DND-41 (cell line): ENCODE measurements around the gene TSPAN18.

Experiments used
- ATAC-seq: fragments of 200-7000 bp; cut with Tn5 transposase; 3 replicates; pipeline ENCODE4 v1.9.1; 2021; ENCODE audit warnings: low read depth; ENCODE audit not compliant: insufficient read depth
- DNase-seq: peaks from one replicate; pipeline ENCODE4 v3.0.0-alpha.2; 2020
- H2AFZ ChIP-seq: 2 replicates; pipeline ENCODE4 v1.6.0; 2012; ENCODE audit warnings: low read depth, low read length
- H3K27ac ChIP-seq: 2 replicates; pipeline ENCODE4 v1.5.1; 2012; ENCODE audit warnings: low read length, inconsistent platforms
- H3K27me3 ChIP-seq: fragments of 200-600 bp; sonication (generic); 2 replicates; pipeline ENCODE4 v1.6.0; 2012; ENCODE audit warnings: low read length, mild to moderate bottlenecking, inconsistent platforms; ENCODE audit not compliant: insufficient read depth, poor library complexity
- H3K36me3 ChIP-seq: 2 replicates; pipeline ENCODE4 v1.5.1; 2012; ENCODE audit warnings: low read length, inconsistent platforms; ENCODE audit not compliant: insufficient read depth
- H3K4me1 ChIP-seq: 2 replicates; pipeline ENCODE4 v1.5.1; 2012; ENCODE audit warnings: mild to moderate bottlenecking, low read length; ENCODE audit not compliant: insufficient read depth
- H3K4me2 ChIP-seq: 2 replicates; pipeline ENCODE4 v1.6.0; 2012; ENCODE audit warnings: mild to moderate bottlenecking, moderate library complexity, low read length, inconsistent platforms; ENCODE audit not compliant: insufficient read depth
- H3K4me3 ChIP-seq, 2 experiments: fragments of 200-600 bp in 1 of 2; shearing (Covaris generic) in 1 of 2; 2 replicates each; pipeline ENCODE4 v1.5.1; 2012 to 2016; ENCODE audit warnings: inconsistent platforms in 2 of 2, low read length in 2 of 2, mild to moderate bottlenecking in 2 of 2, low read depth in 1 of 2, moderate library complexity in 1 of 2
- H3K79me2 ChIP-seq: 2 replicates; pipeline ENCODE4 v1.6.0; 2012; ENCODE audit warnings: low read length, inconsistent platforms; ENCODE audit not compliant: insufficient read depth
- H3K9ac ChIP-seq: 2 replicates; pipeline ENCODE4 v1.6.0; 2012; ENCODE audit warnings: low read depth, mild to moderate bottlenecking, inconsistent platforms, low read length, moderate library complexity
- H3K9me3 ChIP-seq: 2 replicates; pipeline ENCODE4 v1.5.1; 2012; ENCODE audit warnings: low read length, moderate library complexity, mild to moderate bottlenecking, inconsistent platforms; ENCODE audit not compliant: insufficient read depth, severe bottlenecking
- H4K20me1 ChIP-seq: 2 replicates; pipeline ENCODE4 v1.6.0; 2012; ENCODE audit warnings: low read length; ENCODE audit not compliant: insufficient read depth
- CTCF ChIP-seq: IDR thresholded peaks from 2 replicates; pipeline ENCODE4 v1.5.1; 2012; ENCODE audit warnings: borderline replicate concordance, low read length, moderate library complexity, mild to moderate bottlenecking; ENCODE audit not compliant: poor library complexity, severe bottlenecking; ENCODE audit errors: extremely low read depth
- EZH2 ChIP-seq: IDR thresholded peaks from 3 replicates; pipeline ENCODE4 v1.6.1; 2012; ENCODE audit warnings: borderline replicate concordance, low read depth, mild to moderate bottlenecking, moderate library complexity, low read length, inconsistent platforms; ENCODE audit not compliant: severe bottlenecking

The TSPAN18 gene

GRCh38 chr11:44846852-44847251 lies 120.1 kb downstream of the TSPAN18 start:
- Histone ChIP-seq H2AFZ (no peak overlapping the region), H3K27me3 (peaks cover 3% of the 10 kb centered on the region)
- TF ChIP-seq EZH2 (no peak), CTCF (no peak)

GRCh38 chr11:44847316-44847715 lies 120.6 kb downstream of the TSPAN18 start:
- H3K4me1 ChIP-seq = no peaks in the 10 kb centered on the region
- no peak overlapping the region for H3K27ac ChIP-seq
- ATAC-seq = no peak
- peaks cover 5% of the 10 kb centered on the region for H4K20me1 ChIP-seq
- TF ChIP-seq CTCF (no peak), EZH2 (no peak)
- no peak overlapping the region for H2AFZ ChIP-seq
- H3K36me3 ChIP-seq = no peaks in the 10 kb centered on the region
- no peak for DNase-seq
- peaks cover 7% of the 10 kb centered on the region for H3K9me3 ChIP-seq
- no peak overlapping the region for H3K9ac ChIP-seq
- peaks cover 3% of the 10 kb centered on the region for H3K27me3 ChIP-seq
- H3K79me2 ChIP-seq = no peaks in the 10 kb centered on the region
- no peak overlapping the region for H3K4me2 ChIP-seq
- no peak overlapping the region for H3K4me3 ChIP-seq

More at GRCh38 chr11:44846852-44847251, 120.1 kb downstream of the TSPAN18 start:
- Histone ChIP-seq H3K4me1 (no peaks in the 10 kb centered on the region), H3K79me2 (no peaks in the 10 kb centered on the region), H3K9me3 (peaks cover 7% of the 10 kb centered on the region), H3K4me2 (no peak overlapping the region), H4K20me1 (peaks cover 5% of the 10 kb centered on the region), H3K4me3 (no peak overlapping the region), H3K27ac (no peak overlapping the region), H3K36me3 (no peaks in the 10 kb centered on the region), H3K9ac (no peak overlapping the region)
- ATAC-seq (no peak), DNase-seq (no peak)

GRCh38 chr11:44848203-44848962 lies 121.6 kb downstream of the TSPAN18 start:
- H3K27ac ChIP-seq = no peak overlapping the region

More at GRCh38 chr11:44848203-44848962, 121.6 kb downstream of the TSPAN18 start:
- ATAC-seq = no peak
- H2AFZ ChIP-seq = no peak overlapping the region
- no peaks in the 10 kb centered on the region for H3K36me3 ChIP-seq
- peaks cover 7% of the 10 kb centered on the region for H3K9me3 ChIP-seq
- H3K9ac ChIP-seq = no peak overlapping the region
- H3K4me3 ChIP-seq = no peak overlapping the region
- H3K4me2 ChIP-seq = no peak overlapping the region
- H3K4me1 ChIP-seq = no peaks in the 10 kb centered on the region
- peaks cover 5% of the 10 kb centered on the region for H4K20me1 ChIP-seq
- no peak for DNase-seq
- TF ChIP-seq EZH2 = no peak
- TF ChIP-seq CTCF = no peak
- no peaks in the 10 kb centered on the region for H3K79me2 ChIP-seq
- H3K27me3 ChIP-seq = peaks cover 3% of the 10 kb centered on the region
